HG03457 (cell line): Measurements from ENCODE around the gene METTL21A.

Experiments used
- ATAC-seq: cut with Tn5 transposase; IDR thresholded peaks from one replicate; pipeline ENCODE4 v1.9.1; 2021; ENCODE audit warnings: moderate number of reproducible peaks; ENCODE audit not compliant: unreplicated experiment

The METTL21A gene

DNA sequence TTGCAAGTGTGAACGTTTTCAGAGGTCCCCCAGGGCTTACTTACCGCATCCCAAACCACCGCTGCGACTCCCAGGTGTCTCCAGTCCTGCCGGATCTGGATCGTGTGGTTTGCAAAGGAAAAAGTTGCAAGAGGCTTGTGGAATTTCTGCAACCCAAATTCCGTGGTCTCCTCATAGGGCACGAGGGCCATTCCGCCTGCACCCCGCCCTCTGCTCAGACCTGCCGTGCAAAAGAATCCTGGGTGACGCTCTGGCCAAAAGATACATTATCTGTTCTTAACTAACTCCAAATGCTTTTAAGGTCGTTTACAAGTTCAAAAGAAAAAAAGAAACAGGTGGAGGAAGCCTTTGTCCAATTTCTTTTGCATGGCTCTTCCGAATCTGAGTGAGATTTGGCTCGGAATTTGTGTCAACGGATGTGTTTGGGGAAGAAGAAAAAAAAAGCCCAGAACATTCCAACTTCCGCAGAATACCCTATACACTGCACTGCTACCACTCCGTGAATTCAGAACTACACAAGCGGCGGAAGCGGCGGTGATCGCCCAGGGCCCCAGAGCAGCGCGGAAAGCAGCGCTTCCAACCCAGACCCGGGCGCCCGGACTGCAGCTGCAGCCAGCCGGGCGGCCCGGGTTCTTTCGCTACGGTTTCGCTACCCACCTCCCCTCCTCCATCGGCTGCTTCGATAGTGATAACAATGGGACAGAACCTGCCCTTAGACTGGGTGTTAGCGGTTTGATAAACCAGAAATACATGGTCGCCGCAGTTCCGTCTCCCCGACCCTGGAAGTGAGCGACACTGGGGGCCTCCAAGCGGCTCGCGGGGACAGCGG is 795 bp downstream of the METTL21A start:
- peak; percentile 30 for ATAC-seq

DNA sequence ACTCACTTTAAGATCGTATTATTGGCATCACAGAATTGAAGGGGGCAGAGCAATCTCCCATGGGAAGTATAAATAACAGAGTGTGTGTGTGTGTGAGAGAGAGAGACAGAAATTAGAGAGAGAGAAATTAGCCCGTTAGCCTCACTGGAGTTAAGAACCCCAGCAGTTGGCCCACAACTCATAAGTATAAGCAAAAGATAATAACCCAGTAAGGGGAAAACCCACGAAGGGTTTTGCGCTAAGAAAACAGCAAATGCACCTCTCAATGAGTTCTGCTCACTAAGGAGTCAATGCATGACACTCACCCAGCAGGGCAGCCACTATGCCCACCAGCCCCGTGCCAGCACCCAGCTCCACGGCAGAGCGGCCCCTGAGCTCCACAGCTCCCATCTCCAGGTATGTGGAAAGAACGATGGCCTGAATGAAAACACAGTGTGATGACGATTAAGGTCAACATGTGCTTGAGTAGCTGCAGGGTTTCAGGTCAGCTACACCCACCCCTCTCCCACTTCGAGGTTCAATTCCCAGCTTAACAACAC is 3.6 kb downstream of the METTL21A start:
- no peak for ATAC-seq

DNA sequence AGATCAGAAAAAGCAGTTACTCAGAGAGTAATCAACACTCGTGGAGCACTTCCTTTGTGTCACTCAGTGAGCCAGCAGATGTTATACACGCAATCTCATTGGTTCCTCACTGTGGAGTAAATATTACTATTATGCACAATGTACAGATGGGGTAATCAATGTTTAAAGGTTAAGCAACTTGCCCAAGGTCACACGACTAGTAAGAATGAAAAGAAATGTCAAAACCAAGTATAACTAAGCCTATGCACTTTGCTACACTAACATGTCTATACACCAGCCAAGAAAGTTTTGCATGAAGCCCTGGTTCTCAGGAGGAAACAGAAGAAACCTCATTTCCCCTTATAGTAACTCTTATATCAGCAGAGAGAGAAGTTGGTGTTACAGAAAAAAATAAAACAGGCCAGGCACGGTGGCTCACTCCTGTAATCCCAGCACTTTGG is 5.4 kb downstream of the METTL21A start:
- ATAC-seq = peak; percentile 34

DNA sequence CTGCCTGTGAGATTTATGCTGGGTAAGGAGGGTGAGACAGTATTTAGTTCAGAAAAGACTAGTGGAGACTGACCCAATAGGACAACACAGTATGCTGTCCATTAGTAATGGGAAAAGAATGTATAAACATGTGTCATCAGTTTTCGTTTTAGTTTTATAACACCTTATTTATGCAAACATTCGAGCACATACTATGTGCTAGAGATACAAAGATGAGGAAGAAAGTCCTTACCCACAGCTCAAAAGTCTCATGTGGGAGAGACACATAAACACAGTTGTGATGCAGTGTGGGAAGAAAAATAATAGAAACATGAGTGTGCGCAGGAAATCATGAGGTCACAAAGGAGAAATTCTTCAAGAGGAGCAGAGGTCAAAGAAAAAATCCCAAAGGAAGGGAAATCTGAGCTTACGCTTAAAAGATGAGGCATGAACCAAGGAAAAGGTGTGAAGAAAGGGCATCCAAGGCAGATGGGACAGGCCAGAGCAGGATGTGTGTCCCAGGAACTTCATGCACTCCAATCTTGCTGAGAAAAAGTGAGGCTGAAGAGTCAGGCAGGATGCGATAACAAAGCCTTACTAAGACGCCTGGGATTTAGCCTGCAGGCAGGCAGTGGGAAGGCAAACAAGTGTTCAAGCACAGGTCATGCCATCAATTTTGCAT is 8.1 kb downstream of the METTL21A start:
- ATAC-seq = no peak

DNA sequence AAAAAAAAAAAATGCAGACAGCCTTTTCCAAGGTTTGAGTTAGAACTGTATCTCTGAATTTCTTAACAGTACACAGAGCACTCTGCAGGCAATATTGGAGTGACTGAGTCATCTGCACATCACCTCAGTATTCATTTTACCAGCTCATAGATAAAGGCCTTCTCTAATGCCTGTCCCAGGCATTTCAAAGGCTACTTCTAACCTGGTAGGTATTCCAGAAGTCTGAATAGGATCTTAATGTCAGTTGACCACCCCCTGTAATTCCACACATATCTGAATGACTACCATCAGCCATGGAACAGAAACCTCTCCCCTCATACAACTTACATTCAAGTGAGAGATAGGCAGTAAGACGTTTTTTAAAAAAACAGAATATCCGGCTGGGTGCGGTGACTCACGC is 9.0 kb downstream of the METTL21A start:
- no peak for ATAC-seq

DNA sequence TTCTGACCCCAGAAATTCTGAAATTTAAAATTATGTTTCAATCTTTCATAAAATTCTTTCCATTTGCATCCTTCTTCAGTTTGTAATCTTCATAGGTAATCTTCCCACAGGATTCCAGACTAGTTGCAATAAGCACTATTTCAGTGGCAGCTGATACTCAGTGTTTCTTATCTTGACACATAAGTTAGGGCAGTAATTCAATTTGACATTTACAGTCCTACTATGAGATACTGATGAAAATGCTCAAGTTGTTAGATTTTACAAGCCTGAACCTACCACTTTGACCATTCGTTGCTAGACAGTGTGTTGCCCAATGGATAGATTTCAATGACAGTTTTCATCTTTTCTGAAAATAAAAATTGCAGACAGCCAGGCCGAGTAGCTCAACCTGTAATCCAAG is 10.4 kb downstream of the METTL21A start:
- no peak for ATAC-seq

DNA sequence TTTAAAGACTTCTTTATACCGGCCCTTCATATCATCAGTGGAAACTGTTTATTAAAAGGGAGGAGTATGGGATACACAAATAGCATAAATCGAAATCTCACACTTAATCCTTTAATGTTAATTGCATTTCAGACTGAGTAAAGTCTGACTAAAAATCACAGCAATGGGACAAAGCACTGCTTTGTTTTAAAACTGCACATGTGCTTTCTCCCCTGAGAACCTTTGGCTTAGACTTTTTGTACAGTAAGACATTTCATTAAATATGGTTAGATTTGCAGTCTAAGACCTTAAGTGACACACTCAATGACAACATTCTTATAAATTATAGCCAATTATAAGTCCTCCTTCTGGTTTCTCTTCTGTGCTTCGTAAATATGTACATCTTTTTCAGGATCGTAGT is 12.5 kb downstream of the METTL21A start:
- ATAC-seq = no peak

DNA sequence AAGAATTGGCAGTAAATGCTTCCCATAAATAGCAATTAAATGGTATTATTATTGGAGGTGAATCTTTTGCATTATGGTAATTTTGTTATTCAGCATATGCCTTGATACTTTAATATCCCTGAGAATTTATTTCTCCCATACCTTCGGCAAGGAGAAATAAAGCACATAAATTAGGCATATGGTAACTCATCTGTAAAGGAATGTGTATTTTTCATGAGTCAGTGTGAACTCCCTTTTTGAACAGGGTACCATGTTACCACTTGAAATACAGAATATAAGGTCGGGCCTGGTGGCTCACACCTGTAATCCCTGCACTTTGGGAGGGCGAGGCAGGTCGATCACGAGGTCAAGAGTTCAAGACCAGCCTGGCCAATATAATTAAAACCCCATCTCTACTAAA is 18.4 kb downstream of the METTL21A start:
- ATAC-seq = no peak

DNA sequence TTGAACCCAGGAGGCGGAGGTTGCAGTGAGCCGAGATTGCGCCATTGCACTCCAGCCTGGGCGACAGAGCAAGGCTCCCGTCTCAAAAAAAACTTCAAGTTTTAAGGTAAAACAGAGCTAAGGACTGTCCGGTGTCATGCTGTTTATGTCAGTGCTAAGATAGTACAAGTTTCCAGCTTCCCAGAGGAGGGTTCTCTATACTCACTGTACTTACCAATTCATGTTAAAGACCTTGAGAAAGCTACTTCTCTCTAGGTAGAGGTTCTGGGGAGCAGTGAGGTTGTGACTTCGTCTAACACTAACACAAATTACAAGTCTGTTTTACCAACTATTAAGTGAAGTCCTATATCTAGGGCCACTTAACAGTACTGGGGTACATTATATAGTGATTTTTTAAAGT is 18.8 kb downstream of the METTL21A start:
- no peak for ATAC-seq

DNA sequence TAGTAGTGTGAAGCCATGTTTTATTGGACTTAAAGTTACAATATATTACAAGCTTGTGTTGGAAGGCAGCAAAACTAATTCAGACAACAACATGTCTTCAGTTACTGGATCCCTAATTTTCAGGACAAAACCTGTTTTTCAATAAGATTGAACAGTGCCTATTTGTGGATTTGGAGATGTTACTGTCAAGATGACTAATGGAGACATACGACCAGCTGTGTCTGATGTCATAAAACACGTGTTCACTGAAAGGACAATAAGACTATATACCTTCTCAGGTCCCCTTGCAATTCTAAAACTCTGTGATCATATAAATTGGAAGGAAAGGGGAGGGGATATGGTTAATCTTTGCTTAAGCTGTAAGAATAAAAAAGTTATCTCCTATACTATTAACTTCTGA is 21.7 kb downstream of the METTL21A start:
- no peak for ATAC-seq

DNA sequence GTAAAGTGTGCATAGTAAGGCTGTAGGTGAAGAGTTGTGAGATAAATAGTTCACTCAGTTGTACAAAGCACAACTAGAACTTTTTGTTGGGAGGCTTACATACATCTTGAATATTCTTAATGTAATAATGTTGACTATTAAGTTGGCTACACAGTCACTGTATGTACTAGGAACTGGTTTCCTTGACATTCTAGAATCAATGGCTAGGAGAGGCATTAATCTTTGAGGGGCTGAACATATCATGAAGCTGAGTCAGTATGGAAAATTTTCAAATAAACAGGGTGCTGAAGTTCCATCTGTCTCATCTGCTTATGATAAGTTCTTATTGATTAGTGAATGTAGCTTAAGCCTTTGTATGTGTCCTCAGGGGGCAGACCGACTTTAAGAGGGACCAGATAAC is 23.4 kb downstream of the METTL21A start:
- ATAC-seq = no peak

DNA sequence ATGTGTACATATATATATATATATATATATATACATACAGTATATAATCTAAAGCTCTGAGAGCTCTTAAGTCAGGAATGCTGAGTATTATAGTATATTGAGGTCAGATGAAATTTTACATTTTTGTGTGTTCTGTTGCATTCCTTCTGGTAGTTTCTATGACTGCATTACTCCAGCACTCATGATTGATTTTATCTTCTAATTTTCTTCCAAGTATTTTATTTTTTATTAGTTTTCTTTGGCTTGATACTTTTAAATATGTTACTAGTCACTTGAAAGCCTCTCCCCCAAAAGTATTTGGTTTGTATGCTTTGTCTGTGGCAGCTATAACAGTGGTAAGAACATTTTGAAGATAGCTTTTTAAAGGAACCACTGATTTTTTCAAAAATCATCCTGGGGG is 25.0 kb downstream of the METTL21A start:
- no peak for ATAC-seq

DNA sequence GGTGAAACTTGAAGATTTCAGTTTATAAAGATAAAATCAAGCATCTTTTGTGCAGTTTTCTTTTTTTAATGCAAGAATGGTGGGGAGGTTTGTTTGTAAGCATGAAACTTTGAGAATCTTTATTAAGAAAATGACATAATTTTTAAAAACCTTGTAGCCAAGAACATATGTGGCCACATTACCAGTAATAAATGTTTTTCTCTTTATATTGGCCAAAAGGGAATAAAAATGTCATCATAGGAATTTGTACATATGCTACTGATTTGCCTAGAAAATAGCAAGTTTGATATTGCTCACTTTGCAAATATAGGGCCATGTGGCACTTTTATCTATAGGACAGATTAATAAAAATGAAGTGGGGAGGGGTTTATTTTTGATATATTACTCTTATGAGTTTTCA is 25.6 kb downstream of the METTL21A start:
- no peak for ATAC-seq

DNA sequence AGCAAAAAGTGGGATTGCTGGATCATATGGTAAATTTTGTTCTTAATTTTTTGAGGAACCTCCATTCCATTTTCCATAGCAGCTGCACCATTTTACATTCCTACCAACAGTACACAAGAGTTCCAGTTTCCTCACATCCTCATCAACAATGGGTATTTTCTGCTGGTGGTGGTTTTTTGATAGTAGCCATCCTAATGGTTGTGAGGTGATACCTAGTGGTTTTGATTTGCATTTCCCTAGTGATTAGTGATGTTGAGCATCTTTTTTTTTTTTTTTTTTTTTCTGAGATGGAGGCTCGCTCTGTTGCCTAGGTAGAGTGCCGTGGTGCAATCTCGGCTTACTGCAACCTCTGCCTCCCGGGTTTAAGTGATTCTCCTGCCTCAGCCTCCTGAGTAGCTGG is 30.5 kb downstream of the METTL21A start:
- ATAC-seq = no peak

DNA sequence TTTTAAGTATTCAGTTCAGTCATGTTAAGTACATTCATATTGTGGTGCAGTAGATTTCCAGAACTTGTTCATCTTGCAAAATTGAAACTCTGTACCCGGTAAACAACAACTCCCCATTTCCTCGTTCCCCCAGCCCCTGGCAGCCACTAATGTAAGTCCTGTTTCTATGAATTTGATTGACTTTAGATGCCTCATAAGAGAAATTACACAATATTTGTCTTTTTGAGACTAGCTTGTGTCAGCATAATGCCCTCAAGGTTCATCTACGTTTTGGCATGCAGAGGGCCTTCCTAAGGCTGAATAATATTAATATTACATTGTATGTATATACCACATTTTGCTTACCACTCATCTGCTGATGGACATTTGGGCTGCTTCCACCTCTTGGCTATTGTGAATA is 30.9 kb downstream of the METTL21A start:
- ATAC-seq = no peak

DNA sequence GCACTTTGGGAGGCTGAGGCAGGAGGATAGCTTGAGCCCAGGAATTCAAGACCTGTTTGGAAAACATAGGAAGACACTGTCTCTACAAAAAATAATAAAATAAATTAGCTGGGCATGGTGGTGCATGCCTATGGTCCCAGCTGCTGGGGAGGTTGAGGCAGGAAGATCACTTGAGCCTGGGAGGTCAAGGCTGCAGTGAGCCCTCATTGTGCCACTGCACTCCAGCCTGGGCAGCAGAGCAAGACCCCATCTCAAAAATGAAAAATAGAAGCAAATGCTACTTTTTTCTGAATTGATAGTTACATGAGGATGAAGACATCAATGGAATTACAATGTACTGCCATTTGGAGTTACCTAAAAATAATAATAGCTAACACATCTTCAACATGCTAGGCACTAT is 31.9 kb downstream of the METTL21A start:
- no peak for ATAC-seq

DNA sequence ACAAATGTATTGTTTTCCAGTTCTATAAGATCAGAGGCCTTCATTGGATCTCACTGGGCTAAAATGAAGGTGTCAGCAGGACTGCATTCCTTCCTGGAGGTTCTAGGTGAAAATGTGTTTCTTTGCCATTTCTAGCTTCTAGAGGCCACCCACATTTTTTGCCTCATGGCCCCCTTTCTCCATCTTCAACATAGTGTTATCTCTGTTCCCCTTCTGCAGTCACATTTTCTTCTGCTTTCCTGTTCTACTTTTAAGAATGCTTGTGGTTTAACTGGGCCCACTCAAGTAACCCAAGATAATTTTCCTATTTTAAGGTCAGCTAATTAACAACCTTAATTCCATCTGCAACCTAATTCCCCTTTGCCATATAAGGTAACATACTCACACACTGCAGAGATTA is 36.1 kb downstream of the METTL21A start:
- no peak for ATAC-seq

DNA sequence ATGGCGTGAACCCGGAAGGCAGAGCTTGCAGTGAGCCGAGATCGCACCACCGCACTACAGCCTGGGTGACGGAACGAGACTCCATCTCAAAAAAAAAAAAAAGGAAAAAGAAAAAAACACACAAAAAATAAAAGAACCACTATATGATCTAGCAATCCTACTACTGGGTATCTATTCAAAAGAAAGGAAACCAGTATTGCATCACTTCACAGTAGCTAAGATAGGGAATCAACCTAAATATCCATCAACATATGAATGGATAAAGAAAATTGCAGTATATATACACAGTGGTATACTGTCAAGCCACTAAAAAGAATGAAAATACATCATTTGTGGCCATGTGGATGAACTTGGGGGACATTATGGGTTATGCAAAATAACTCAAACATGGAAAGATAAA is 37.9 kb downstream of the METTL21A start:
- ATAC-seq = no peak

DNA sequence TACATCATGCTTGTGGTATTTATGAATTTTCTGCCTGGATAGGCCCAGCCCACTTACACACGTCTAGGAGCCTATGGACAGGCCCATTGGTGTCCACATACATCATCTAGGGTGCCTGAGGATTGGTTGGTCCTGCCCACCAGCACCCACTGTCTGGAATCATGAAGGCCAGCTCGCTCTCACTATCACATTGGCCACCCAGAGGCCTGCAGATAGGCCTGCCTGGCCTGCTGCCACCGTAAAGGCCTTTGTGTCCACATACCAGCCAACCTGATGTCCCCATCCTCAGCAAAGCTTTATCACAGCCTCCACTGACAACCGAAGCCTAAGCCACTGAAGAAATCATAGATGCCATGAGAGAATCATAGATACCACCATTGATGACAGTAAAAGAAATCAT is 40.2 kb downstream of the METTL21A start:
- ATAC-seq = no peak

DNA sequence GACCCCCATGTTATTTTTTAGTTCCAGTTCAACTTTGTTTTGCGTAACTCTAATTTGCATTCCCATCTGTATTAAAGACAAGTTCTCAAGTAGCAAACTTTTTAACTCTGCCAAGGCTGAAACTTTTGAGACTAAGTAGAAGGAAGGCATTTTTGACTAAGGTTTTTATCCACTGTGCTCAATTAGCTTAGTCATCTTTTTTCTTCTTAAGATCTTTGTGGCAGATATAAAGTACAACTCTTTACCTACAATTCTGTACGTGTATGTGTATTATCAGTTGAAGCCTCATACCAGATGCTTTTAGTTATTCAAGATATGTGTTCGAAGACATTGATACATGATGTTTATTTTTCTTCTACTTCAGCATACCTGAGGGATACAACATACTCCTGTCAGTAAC is 53.8 kb downstream of the METTL21A start:
- no peak for ATAC-seq

DNA sequence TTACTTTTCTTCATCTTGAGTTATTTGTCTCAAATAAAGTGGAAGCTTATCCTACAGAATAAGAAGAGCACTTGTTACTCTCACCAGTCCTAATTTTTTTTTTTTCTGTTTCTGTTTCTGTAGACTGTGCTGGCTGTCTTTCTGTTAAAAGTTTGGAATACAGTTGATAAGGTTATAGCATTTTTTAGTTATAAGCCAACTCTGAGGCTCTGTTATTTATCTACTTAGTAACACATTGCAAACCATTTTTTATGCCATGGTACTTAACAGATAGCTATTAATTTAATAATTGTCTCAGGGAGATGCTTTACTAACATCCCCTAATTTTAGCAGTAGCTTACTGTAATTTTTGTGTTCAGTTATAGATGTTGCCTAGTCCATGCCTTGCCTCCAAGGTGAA is 57.5 kb downstream of the METTL21A start:
- no peak for ATAC-seq

DNA sequence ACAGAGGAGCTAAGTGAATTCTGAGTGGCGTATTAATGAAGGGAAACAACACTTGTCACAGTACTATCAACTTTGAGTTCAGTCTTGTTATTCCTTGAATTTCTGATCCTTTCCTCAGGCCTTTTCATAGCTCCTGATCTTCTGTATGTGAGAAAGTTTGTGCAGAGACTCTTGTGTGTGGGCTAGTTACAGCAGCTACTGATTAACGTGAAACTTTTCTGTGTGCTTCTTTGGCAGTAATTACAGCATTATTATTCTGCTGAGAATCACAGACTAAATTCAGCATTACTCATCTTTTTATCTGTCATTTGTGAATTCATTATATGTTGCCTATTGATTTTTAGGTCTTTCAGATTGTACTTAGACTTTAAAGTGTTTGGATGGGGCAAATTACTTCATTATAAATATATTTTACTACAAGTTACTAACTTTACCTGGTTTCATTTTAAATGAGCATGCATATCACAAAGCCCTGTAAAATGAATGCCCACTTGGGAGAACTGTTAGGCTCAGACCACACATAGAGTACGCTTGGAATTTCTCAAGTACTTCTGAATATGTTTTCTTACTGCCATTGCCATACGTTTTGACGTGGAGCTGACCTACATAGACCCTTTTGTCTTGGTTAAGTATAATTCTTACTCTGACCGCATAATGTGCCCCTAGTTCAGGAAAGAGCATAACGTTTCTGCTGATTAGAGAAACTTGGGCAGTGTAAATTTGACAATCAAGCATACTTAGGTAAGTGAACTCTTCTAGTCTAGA is 59.3 kb downstream of the METTL21A start:
- no peak for ATAC-seq
